BJ (cell line): ENCODE data around the gene AP1M1. TPM values are rescaled to one million over a fixed set of nuclear protein-coding genes. Genes with fewer than 3 reads are reported as not detected.

Source experiments
- CTCF ChIA-PET: fragments of 350-600 bp; formaldehyde crosslinking; extraction: SDS; loops from one replicate; lab custom pipeline; 2021; ENCODE audit warnings: antibody characterized with exemption, inconsistent platforms; lab: Yijun Ruan, JAX
- POLR2A ChIA-PET: fragments of 300-600 bp; sonication (Branson Sonifier 250); formaldehyde crosslinking; extraction: SDS; loops from one replicate; lab custom pipeline; 2021; ENCODE audit warnings: antibody characterized with exemption; lab: Charles Lee
- DNase-seq: peaks from one replicate; pipeline ENCODE4 v3.0.0-alpha.2; 2011; ENCODE audit warnings: low read depth
- H3K27me3 ChIP-seq: 2 replicates; pipeline ENCODE4 v1.6.0; 2011; ENCODE audit warnings: low read length; ENCODE audit not compliant: control insufficient read depth, insufficient read depth
- H3K36me3 ChIP-seq: 2 replicates; pipeline ENCODE4 v1.5.1; 2011; ENCODE audit warnings: low read length; ENCODE audit not compliant: control insufficient read depth, insufficient read depth
- H3K4me3 ChIP-seq: 2 replicates; pipeline ENCODE4 v1.5.1; 2011; ENCODE audit warnings: low read depth, mild to moderate bottlenecking, control low read depth, low read length
- polyA plus RNA-seq: library from polyadenylated mRNA; depleted of rRNA; stranded (reverse); fragments of >200 nt; gene quantifications from 2 replicates; pipeline ENCODE4 v1.2.3, GENCODE V29; 2011; rRNA removed
- small RNA-seq: library from RNA; depleted of rRNA; stranded (forward); fragments of <200 nt; gene quantifications from one replicate; pipeline ENCODE3, GENCODE V24; 2012; ENCODE audit warnings: low replicate concordance, low read depth; ENCODE audit not compliant: insufficient read length
- TF ChIP-seq, protein P1 (sequence below): IDR thresholded peaks from 2 replicates; pipeline ENCODE4 v1.5.1; 2011; ENCODE audit warnings: low read depth, mild to moderate bottlenecking, control low read depth, inconsistent platforms, low read length, moderate library complexity; ENCODE audit not compliant: insufficient read depth

AP1M1 gene
- polyA plus RNA-seq, 1 experiment = 72.1 TPM

GRCh38 chr19:16295057-16295456 lies 97.3 kb downstream of the AP1M1 start:
- no peak overlapping the region for H3K4me3 ChIP-seq
- DNase-seq = no peak
- ChIA-PET CTCF (no interaction called here), POLR2A (no interaction called here)
- no peaks in the 10 kb centered on the region for H3K36me3 ChIP-seq
- H3K27me3 ChIP-seq = peaks cover 4% of the 10 kb centered on the region
- TF ChIP-seq, protein P1, sequence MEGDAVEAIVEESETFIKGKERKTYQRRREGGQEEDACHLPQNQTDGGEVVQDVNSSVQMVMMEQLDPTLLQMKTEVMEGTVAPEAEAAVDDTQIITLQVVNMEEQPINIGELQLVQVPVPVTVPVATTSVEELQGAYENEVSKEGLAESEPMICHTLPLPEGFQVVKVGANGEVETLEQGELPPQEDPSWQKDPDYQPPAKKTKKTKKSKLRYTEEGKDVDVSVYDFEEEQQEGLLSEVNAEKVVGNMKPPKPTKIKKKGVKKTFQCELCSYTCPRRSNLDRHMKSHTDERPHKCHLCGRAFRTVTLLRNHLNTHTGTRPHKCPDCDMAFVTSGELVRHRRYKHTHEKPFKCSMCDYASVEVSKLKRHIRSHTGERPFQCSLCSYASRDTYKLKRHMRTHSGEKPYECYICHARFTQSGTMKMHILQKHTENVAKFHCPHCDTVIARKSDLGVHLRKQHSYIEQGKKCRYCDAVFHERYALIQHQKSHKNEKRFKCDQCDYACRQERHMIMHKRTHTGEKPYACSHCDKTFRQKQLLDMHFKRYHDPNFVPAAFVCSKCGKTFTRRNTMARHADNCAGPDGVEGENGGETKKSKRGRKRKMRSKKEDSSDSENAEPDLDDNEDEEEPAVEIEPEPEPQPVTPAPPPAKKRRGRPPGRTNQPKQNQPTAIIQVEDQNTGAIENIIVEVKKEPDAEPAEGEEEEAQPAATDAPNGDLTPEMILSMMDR = no peak

Small RNA genes within 50 kb of the gene (small RNA-seq; reads per million reads assigned to genes)
- gene RF00017 = not detected

Other genes starting within 250 kb of the AP1M1 start
- not detected in 2 replicates for gene OR10H4, start 248.9 kb upstream of the AP1M1 start, polyA plus RNA-seq
- 942 and 1,247 TPM in 2 replicates for gene TPM4, start 121.4 kb upstream of the AP1M1 start, polyA plus RNA-seq
- 78.6 and 106 TPM in 2 replicates for gene RAB8A, start 86.0 kb upstream of the AP1M1 start, polyA plus RNA-seq
- not detected in 2 replicates for gene HSH2D, start 54.2 kb upstream of the AP1M1 start, polyA plus RNA-seq
- gene CIB3, start 24.4 kb upstream of the AP1M1 start, polyA plus RNA-seq = not detected in 2 replicates
- 140 and 156 TPM in 2 replicates for gene FAM32A, start 12.5 kb upstream of the AP1M1 start, polyA plus RNA-seq
- 1.7 and 1.8 TPM in 2 replicates for gene KLF2, start 126.9 kb downstream of the AP1M1 start, polyA plus RNA-seq